AG09309 (cell line): ENCODE data around the gene BICRAL.

Experiments
- DNase-seq: peaks from one replicate; pipeline ENCODE4 v3.0.0-alpha.2; 2010; ENCODE audit warnings: low read depth
- H3K4me3 ChIP-seq: 2 replicates; pipeline ENCODE4 v1.5.1; 2011; ENCODE audit warnings: mild to moderate bottlenecking, low read depth, low read length, moderate library complexity; ENCODE audit not compliant: control insufficient read depth
- TF ChIP-seq, protein P1 (sequence below): IDR thresholded peaks from 2 replicates; pipeline ENCODE4 v1.5.1; 2011; ENCODE audit warnings: mild to moderate bottlenecking, low read depth, low read length, inconsistent platforms; ENCODE audit not compliant: insufficient read depth, control insufficient read depth; ENCODE audit errors: missing control alignments

BICRAL gene

DNA sequence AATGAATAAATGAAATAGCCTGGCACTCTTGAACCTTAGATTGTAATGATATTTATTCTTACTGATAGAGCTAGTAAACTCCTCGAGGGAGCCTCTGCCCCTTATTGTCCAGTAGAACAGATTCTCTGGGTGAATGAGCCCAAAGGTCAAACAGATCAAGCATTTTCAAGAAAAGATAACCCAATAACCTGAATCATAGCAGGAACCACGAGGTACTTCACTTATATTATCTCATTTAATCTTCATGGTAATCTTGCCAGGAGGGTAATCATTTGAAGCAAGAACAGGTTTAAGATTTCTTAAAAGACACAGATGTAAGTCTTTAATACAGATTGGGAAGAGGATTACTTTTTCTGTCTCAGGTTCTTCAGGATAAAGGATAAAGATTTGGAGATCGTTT lies 18.9 kb upstream of the BICRAL start:
- DNase-seq: no peak
- TF ChIP-seq, protein P1, sequence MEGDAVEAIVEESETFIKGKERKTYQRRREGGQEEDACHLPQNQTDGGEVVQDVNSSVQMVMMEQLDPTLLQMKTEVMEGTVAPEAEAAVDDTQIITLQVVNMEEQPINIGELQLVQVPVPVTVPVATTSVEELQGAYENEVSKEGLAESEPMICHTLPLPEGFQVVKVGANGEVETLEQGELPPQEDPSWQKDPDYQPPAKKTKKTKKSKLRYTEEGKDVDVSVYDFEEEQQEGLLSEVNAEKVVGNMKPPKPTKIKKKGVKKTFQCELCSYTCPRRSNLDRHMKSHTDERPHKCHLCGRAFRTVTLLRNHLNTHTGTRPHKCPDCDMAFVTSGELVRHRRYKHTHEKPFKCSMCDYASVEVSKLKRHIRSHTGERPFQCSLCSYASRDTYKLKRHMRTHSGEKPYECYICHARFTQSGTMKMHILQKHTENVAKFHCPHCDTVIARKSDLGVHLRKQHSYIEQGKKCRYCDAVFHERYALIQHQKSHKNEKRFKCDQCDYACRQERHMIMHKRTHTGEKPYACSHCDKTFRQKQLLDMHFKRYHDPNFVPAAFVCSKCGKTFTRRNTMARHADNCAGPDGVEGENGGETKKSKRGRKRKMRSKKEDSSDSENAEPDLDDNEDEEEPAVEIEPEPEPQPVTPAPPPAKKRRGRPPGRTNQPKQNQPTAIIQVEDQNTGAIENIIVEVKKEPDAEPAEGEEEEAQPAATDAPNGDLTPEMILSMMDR: no peak

GRCh38 chr6:42764911-42765648 lies 16.8 kb upstream of the BICRAL start:
- no peak for DNase-seq
- no peak overlapping the region for H3K4me3 ChIP-seq
- TF ChIP-seq, protein P1: no peak

More for the DNA sequence above, 18.9 kb upstream of the BICRAL start:
- H3K4me3 ChIP-seq: no peak overlapping the region

DNA sequence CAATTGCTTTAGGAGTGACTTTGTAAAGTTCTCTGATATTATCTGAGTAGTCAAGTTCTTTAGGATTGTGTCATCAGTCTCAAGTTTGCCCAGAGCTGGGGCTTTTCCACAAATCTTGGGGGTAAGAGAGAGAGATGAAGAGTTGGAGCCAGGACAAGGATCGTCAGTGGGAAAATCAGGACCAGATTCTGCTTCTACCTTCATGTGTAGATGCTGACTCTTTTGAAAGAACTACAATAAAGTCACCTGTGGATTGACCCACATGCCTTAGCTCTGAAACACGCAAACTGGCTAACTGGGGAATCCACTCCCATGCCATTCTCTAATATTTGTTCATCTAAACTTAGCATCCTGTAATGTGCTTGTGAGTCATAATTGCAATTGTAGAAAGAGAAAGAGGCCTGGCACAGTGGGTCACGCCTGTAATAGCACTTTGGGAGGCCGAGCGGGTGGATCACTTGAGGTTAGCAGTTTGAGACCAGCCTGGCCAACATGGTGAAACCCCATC lies 15.6 kb upstream of the BICRAL start:
- peak; percentile 40 for DNase-seq
- TF ChIP-seq, protein P1: no peak
- no peak overlapping the region for H3K4me3 ChIP-seq

DNA sequence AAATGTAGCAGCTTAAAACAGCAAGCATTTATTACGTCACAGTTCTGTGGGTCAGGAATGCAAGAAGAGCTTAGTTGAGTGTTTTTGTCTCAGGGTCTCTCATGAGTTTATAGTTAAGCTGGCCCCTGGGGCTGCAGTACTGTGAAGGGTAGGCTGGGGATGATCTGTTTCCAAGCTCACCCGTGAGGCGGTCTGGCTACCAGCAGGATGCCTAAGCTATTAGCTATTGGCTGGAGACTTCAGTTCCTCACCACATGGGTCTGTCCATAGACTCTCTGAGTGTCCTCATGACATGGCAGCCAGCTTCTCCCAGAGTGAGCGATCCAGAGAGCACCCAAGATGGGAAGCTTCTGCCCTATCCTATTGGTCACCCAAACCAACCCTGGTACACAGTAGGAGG lies 12.8 kb upstream of the BICRAL start:
- TF ChIP-seq, protein P1: no peak
- DNase-seq: no peak
- H3K4me3 ChIP-seq: no peak overlapping the region

GRCh38 chr6:42769836-42770235 lies 12.0 kb upstream of the BICRAL start:
- H3K4me3 ChIP-seq: no peak overlapping the region
- TF ChIP-seq, protein P1: no peak
- no peak for DNase-seq

- TF ChIP-seq, protein P1: no peak
- DNase-seq: no peak
- no peak overlapping the region for H3K4me3 ChIP-seq
Observed at GRCh38 chr6:42771741-42772100, 10.1 kb upstream of the BICRAL start.
